HG02884 (cell line): ENCODE data around the gene TFEC.
"Not testable (repeated sequence)": the region's sequence is repeated elsewhere in the genome, so short reads cannot be mapped to it uniquely, and the experiment has no call there.

Source experiments
- ATAC-seq: cut with Tn5 transposase; IDR thresholded peaks from one replicate; pipeline ENCODE4 v1.9.1; 2021; ENCODE audit warnings: mild to moderate bottlenecking, moderate library complexity; ENCODE audit not compliant: unreplicated experiment

The TFEC gene

DNA sequence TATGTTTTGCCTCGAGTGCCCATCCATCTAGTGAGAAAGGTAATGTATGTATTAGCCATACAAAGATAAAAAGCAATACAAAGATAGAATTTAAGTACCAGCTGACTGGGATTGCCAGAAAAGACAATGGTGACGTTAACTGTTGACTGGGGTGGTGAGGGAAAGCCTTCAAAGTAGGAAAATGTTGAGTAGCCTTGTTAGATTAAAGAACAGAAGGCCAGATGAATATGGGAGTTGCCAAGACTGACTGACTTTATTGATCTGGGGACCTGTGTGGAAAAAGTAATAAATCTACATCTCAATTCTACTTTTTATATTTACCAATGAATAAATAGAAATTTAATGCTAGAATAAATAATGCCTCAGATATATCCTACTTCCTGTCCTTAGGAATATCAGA is 97.7 kb downstream of the TFEC start:
- ATAC-seq = no peak

DNA sequence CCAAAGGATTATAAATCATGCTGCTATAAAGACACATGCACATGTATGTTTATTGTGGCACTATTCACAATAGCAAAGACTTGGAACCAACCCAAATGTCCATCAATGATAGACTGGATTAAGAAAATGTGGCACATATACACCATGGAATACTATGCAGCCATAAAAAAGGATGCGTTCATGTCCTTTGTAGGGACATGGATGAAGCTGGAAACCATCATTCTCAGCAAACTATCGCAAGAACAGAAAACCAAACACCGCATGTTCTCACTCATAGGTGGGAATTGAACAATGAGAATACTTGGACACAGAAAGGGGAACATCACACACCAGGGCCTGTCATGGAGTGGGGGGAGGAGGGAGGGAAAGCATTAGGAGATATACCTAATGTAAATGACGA is 100.4 kb downstream of the TFEC start:
- not testable (repeated sequence) for ATAC-seq

DNA sequence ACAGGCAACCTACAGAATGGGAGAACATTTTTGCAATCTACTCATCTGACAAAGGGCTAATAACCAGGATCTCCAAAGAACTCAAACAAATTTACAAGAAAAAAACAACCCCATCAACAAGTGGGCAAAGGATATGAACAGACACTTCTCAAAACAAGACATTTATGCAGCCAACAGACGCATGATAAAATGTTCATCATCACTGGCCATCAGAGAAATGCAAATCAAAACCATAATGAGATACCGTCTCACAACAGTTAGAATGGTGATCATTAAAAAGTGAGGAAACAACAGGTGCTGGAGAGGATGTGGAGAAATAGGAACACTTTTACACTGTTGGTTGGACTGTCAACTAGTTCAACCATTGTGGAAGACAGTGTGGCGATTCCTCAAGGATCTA is 100.8 kb downstream of the TFEC start:
- not testable (repeated sequence) for ATAC-seq

GRCh38 chr7:115924411-115924810 is 106.2 kb downstream of the TFEC start:
- no peak for ATAC-seq

DNA sequence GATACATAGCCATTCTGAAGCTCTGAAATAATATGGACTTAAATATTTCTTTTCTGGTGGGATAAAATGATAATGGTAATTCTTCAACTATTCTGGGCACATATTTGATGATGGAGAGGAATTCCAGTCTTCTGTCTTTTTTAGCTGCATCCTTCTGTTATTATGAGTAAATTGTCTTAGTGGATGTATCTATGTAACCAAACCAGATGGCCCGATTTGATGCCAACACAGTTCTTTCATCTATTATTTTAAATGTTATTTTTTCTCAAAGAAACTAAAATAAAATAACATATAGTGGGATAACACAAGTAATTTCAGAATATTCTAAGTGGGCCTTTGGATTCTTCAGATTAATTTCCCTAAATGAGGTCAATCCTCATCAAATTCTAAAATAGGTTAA is 110.2 kb downstream of the TFEC start:
- ATAC-seq = no peak

GRCh38 chr7:115914951-115915350 is 115.6 kb downstream of the TFEC start:
- no peak for ATAC-seq

DNA sequence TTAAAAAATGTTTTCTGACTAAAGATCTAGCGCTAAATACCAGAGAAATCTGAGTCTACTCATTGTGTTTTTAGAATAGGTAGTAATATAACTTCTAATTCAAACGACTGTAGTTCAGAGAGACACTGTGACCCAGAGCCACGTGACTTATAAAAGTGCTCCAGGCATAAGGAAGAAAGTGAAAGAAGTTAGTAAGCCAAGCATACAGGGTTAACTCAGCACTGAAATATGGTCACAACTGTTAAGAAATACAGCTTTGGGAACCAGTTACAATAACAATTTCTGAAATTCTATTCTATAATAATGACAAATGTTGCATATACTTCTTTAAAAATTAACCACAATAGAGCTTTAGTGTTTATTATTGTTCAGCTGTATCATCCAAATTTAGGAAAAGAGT is 119.1 kb downstream of the TFEC start:
- no peak for ATAC-seq

- peak; percentile 73 for ATAC-seq
Measured at GRCh38 chr7:115910541-115911164, 119.9 kb downstream of the TFEC start.

DNA sequence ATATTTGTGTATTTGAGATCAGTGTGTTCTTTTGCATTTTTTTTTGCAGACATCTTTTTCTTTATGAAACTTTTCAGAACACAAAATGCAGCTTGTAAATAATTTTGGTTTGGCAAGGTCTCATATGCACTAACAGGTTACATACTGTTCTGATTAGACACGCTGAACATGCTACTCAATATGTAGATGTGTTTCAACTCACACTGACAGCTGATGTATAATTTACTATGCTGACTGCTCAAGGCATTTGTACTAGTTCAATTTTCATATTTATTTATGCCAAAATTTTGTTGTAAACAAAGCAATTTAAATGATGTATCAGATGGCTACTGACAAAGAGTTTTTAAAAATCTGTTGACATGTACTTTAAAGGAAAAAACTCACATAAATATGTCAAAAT is 123.8 kb downstream of the TFEC start:
- no peak for ATAC-seq

GRCh38 chr7:115889669-115889984 is 140.9 kb downstream of the TFEC start:
- ATAC-seq = no peak

DNA sequence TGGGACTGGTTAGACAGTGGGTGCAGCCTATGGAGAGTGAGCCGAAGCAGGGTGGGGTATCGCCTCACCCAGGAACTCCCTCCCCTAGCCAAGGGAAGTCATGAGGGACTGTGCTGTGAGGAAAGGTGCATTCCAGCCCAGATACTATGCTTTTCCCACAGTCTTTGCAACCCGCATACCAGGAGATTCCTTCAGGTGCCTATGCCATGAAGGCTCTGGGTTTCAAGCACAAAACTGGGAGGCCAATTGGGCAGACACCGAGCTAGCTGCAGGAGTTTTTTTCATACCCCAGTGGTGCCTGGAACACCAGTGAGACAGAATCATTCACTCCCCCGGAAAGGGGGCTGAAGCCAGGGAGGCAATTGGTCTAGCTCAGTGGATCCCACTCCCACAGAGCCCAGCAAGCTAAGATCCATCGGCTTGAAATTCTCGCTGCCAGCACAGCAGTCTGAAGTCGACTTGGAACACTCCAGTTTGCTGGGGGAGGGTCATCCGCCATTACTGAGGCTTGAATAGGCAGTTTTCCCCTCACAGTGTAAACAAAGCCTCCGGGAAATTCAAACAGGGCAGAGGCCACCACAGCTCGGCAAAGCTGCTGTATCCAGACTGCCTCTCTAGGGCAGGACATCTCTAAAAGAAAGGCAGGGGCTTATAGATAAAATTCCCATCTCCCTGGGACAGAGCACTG is 141.4 kb downstream of the TFEC start:
- ATAC-seq = no peak

GRCh38 chr7:115885550-115885949 is 145.0 kb downstream of the TFEC start:
- ATAC-seq = no peak
